RWPE1 (cell line): ENCODE measurements around the gene SAMD4A.

Experiments used
- CTCF ChIA-PET: fragments of 350-600 bp; sonication (Branson Sonifier 250); formaldehyde crosslinking; extraction: SDS; loops from one replicate; lab custom pipeline; 2021; lab: Yijun Ruan, JAX
- POLR2A ChIA-PET: fragments of 400-600 bp; formaldehyde crosslinking; extraction: SDS; loops from one replicate; lab custom pipeline; 2020; ENCODE audit warnings: antibody characterized with exemption; ENCODE audit not compliant: low non-redundant PET; lab: Yijun Ruan, JAX
- DNase-seq: peaks from one replicate; pipeline ENCODE4 v3.0.0; 2012; ENCODE audit warnings: low spot score
- H3K27ac ChIP-seq: fragments of 450-650 bp; 2 replicates; pipeline ENCODE4 v1.5.1; 2017
- TF ChIP-seq, protein P1 (sequence below): fragments of 450-650 bp; conservative IDR thresholded peaks from 2 replicates; pipeline ENCODE4 v1.5.1; 2017; ENCODE audit warnings: low read depth, mild to moderate bottlenecking

SAMD4A gene

DNA sequence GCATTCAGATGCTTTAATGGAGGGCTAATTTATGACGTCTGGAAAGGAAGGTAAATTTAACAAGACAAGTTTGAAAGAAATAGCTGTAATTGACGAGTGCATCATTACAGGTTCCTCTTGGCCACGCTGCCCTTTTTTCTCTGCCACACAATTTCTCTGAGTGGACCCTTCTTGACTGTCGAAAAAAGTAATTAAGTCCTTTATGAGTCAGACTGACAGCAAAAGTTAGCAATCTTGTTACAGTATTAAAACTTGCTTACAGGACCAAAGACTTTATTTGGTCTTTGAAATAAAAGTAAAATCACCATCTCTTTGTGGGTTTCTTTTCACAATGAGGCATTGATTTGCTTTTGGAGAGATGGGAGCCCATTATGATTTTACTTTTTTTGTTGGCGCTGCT, 42.6 kb downstream of the SAMD4A start:
- ChIA-PET CTCF (no interaction called here), POLR2A (no interaction called here)
- TF ChIP-seq, protein P1, sequence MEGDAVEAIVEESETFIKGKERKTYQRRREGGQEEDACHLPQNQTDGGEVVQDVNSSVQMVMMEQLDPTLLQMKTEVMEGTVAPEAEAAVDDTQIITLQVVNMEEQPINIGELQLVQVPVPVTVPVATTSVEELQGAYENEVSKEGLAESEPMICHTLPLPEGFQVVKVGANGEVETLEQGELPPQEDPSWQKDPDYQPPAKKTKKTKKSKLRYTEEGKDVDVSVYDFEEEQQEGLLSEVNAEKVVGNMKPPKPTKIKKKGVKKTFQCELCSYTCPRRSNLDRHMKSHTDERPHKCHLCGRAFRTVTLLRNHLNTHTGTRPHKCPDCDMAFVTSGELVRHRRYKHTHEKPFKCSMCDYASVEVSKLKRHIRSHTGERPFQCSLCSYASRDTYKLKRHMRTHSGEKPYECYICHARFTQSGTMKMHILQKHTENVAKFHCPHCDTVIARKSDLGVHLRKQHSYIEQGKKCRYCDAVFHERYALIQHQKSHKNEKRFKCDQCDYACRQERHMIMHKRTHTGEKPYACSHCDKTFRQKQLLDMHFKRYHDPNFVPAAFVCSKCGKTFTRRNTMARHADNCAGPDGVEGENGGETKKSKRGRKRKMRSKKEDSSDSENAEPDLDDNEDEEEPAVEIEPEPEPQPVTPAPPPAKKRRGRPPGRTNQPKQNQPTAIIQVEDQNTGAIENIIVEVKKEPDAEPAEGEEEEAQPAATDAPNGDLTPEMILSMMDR: no peak
- no peak for DNase-seq
- H3K27ac ChIP-seq: no peak overlapping the region

GRCh38 chr14:54610051-54610977, 43.4 kb downstream of the SAMD4A start:
- no peak overlapping the region for H3K27ac ChIP-seq
- ChIA-PET POLR2A (no interaction called here), CTCF (interaction anchor here (0.6 to 1.1 kb wide), 2 partner anchors 19 to 79 kb away, joined by 3 read pairs; no protein-coding TSS in a partner anchor)
- no peak for DNase-seq
- TF ChIP-seq, protein P1: no peak

DNA sequence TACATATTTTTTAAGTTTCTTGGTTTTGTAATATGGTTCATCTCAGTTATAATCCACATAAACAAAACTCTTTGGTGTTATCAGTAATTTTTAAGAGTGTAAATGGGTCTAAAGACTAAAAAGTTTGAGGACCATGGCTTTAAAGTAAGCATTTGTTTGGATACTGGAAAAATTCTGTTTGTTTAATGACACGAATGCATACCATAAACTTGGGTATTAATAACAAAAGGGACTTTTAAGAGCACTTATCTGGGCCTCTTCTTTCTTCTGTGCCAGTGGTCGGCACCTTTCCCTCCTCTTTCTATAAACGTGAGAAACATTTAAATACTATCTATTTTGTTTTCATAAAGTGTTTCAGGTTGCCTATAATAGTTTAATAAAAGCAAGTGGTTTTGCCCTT, 47.4 kb downstream of the SAMD4A start:
- TF ChIP-seq, protein P1: no peak
- ChIA-PET POLR2A (no interaction called here), CTCF (no interaction called here)
- no peak overlapping the region for H3K27ac ChIP-seq
- no peak for DNase-seq

GRCh38 chr14:54617467-54617866, 50.5 kb downstream of the SAMD4A start:
- TF ChIP-seq, protein P1: no peak
- no peak overlapping the region for H3K27ac ChIP-seq
- ChIA-PET CTCF (no interaction called here), POLR2A (no interaction called here)
- no peak for DNase-seq

DNA sequence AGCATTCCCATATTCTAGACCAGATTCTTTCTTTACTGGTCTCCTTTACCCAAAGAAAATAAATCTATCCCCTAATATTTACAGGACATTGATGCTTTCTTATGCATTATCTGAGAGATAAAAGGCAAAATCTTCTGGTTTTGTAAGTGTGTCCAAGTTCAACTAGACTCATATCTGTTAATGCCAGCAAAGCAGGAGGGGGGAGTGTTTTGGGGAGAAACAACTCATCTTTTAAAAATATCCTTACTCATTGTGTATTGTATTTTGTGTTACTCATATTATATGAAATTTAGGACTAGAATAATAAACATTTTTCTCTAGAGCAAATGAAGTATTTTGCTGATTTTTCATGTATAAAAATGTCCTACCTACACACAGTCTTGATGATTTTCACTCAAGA, 54.8 kb downstream of the SAMD4A start:
- DNase-seq: no peak
- no peak overlapping the region for H3K27ac ChIP-seq
- ChIA-PET CTCF (interaction anchor here (0.5 to 0.6 kb wide), 2 partner anchors 30 to 70 kb away, joined by 3 to 4 read pairs; no protein-coding TSS in a partner anchor), POLR2A (no interaction called here)
- TF ChIP-seq, protein P1: no peak

- no peak overlapping the region for H3K27ac ChIP-seq
- DNase-seq: no peak
- ChIA-PET POLR2A (no interaction called here), CTCF (no interaction called here)
- TF ChIP-seq, protein P1: no peak
Observed at GRCh38 chr14:54622192-54622958, 55.4 kb downstream of the SAMD4A start.
